ENCODE data around the gene SPTLC2. TPM values are rescaled to one million over a fixed set of nuclear protein-coding genes. Genes with fewer than 3 reads are reported as not detected.

SPTLC2 gene
- total RNA-seq, 4 donors from 2014 or later = 23.5 to 73.6 (median 52.3) TPM

GRCh38 chr14:77603031-77603430 lies 13.4 kb downstream of the SPTLC2 start:
- DNase-seq (ENCODE audit: low spot score) (no peak), ATAC-seq (ENCODE audit: low FRiP score) (no peak)
- no peak for TF ChIP-seq CTCF (IDR thresholded peaks at IDR 0.05)

DNA sequence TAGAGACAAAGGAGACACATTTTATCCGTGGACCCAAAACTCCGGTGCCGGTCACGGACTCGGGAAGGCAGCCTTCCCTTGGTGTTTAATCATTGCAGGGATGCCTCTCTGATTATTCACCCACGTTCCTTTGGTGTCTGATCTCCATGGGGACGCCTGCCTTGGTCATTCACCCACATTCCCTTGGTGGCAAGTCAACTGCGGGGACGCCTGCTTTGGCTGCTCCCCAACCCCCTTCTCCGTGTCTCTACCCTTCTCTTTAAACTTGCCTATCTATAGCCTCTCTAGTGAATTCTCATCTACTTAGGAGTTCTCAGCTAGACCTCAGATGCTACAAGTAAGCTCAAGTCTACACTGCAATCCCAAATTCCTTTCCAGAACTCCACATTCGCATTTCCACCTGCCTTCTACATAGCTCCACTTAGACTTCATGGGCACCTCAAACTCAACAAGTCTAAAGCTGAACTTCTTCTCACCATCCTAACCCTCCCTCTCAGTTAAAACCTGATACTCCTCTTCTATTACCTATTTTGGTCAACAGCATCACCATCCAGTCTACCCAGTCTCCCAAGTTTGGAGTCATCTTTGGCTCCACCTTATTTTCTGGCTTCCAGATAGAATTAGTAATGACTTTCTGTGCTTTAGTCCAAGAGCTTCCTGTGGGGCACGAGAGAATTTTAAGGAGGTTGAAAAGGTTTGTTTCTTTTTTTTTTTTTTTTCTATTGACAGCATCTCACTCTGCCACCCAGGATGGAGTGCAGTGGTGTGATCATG lies 14.4 kb downstream of the SPTLC2 start:
- ATAC-seq (ENCODE audit: low FRiP score) = no peak
- no peak for DNase-seq (ENCODE audit: low spot score)

GRCh38 chr14:77599889-77600288 lies 16.5 kb downstream of the SPTLC2 start:
- TF ChIP-seq CTCF (IDR thresholded peaks at IDR 0.05) = no peak
- peak; percentile 32 for ATAC-seq (ENCODE audit: low FRiP score)
- no peak for DNase-seq (ENCODE audit: low spot score)

More for the DNA sequence above, 14.4 kb downstream of the SPTLC2 start:
- no peak for TF ChIP-seq CTCF (IDR thresholded peaks at IDR 0.05)

DNA sequence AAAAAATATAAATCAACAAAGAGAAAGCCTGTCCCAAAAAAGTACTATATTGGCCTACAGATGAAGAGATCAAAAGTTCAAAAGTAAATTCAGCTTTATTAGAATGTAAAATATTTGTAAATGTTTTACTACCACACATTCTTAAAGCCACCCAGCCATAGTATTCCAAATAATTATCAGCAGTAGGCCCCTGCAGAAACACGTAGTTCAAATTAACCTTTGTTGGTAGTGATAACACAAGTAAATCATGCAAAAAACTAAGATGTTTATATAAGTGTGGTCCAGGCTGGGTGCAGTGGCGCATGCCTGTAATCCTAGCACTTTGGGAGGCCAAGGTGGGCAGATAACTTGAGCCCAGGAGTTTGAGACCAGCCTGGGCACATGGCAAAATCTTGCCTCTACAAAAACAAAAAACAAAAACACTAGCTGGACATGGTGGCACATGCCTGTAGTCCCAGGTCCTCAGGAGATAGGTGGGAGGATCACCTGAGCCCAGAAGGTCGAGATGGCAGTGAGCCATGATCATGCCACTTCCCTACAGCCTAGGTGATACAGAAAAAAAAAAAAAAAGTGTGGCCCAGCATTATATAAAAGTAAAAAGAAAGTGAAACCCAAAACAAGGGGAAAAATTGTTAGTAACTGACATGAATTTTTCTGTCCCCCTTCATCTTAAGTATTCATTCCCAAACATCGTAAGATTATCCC lies 17.9 kb downstream of the SPTLC2 start:
- ATAC-seq (ENCODE audit: low FRiP score) (no peak), DNase-seq (ENCODE audit: low spot score) (no peak)
- TF ChIP-seq CTCF (IDR thresholded peaks at IDR 0.05) = no peak

GRCh38 chr14:77593501-77593961 lies 22.9 kb downstream of the SPTLC2 start:
- no peak for ATAC-seq (ENCODE audit: low FRiP score)
- DNase-seq (ENCODE audit: low spot score) = no peak
- no peak for TF ChIP-seq CTCF (IDR thresholded peaks at IDR 0.05)

- TF ChIP-seq CTCF (IDR thresholded peaks at IDR 0.05) = no peak
- ATAC-seq (ENCODE audit: low FRiP score) = no peak
- DNase-seq (ENCODE audit: low spot score) = no peak
Measured at GRCh38 chr14:77590845-77591485, 25.5 kb downstream of the SPTLC2 start.

All from omental fat pad (tissue), 4 donors.